Natural killer cell (primary cell): ENCODE measurements around the gene BNIPL. TPM values are rescaled to one million over a fixed set of nuclear protein-coding genes. Genes with fewer than 3 reads are reported as not detected.

Source experiments
- ATAC-seq, 3 donors: fragments of 150-1000 bp in 2 of 3; fragments of 200-7000 bp in 1 of 3; cut with Tn5 transposase; 1 replicate in 1 of 3; 2 replicates in 2 of 3; pipeline ENCODE4 v1.10.0; 2021; ENCODE audit warnings: mild to moderate bottlenecking in 2 of 3, moderate library complexity in 2 of 3
- DNase-seq, 2 donors: peaks; one replicate each; pipeline versions ENCODE4 v3.0.0 to v3.0.0-alpha.2; 2013 to 2021; ENCODE audit warnings: mixed read lengths in 1 of 2
- H3K27ac ChIP-seq: one replicate; pipeline ENCODE4 v1.5.1; 2013; ENCODE audit warnings: mild to moderate bottlenecking, low read length
- H3K27me3 ChIP-seq: one replicate; pipeline ENCODE4 v1.6.1; 2013; ENCODE audit warnings: low read length; ENCODE audit not compliant: control insufficient read depth, insufficient read depth
- H3K36me3 ChIP-seq: one replicate; pipeline ENCODE4 v1.6.1; 2013; ENCODE audit warnings: low read length; ENCODE audit not compliant: control insufficient read depth, insufficient read depth
- H3K4me1 ChIP-seq: one replicate; pipeline ENCODE4 v1.6.1; 2013; ENCODE audit warnings: low read length; ENCODE audit not compliant: control insufficient read depth, insufficient read depth
- H3K4me3 ChIP-seq: one replicate; pipeline ENCODE4 v1.5.1; 2013; ENCODE audit warnings: low read length
- H3K9me3 ChIP-seq: one replicate; pipeline ENCODE4 v1.6.1; 2013; ENCODE audit warnings: low read length; ENCODE audit not compliant: control insufficient read depth, insufficient read depth
- H3K27ac Mint-ChIP-seq, 2 donors: one replicate each; pipeline ENCODE4 v1.8.0; 2022; ENCODE audit warnings: mild to moderate bottlenecking in 2 of 2, mixed read lengths in 2 of 2, moderate library complexity in 1 of 2
- H3K27me3 Mint-ChIP-seq, 2 donors: one replicate each; pipeline ENCODE4 v1.8.0; 2022; ENCODE audit warnings: low read depth in 2 of 2, mixed read lengths in 2 of 2
- H3K36me3 Mint-ChIP-seq: one replicate; pipeline ENCODE4 v1.8.0; 2022; ENCODE audit warnings: mixed read lengths
- H3K4me1 Mint-ChIP-seq, 2 donors: one replicate each; pipeline ENCODE4 v1.8.0; 2022; ENCODE audit warnings: mixed read lengths in 2 of 2
- H3K4me3 Mint-ChIP-seq: one replicate; pipeline ENCODE4 v1.8.0; 2022; ENCODE audit warnings: mild to moderate bottlenecking, moderate library complexity, mixed read lengths
- H3K9me3 Mint-ChIP-seq, 2 donors: one replicate each; pipeline ENCODE4 v1.8.0; 2022; ENCODE audit warnings: mixed read lengths in 2 of 2
- WGBS: methylation state at CpG from one replicate; pipeline ENCODE4 v1.1.7; 2013; ENCODE audit warnings: missing lambda C conversion rate; ENCODE audit not compliant: insufficient coverage; 5-methylcytosine and 5-hydroxymethylcytosine counted together
- intact Hi-C: fragments of 100-400 bp; cut with micrococcal nuclease; formaldehyde crosslinking; loops from one replicate; pipeline ENCODE4 v1.14.2; 2022
- total RNA-seq, 4 donors: library from RNA; stranded (reverse); fragments of 120-200 nt in 1 of 4; gene quantifications; one replicate each; pipeline versions ENCODE4 v1.2.3 to v1.2.4, GENCODE V29; 2013 to 2022
- TF ChIP-seq, protein P1 (sequence below): fragments of 200-600 bp; IDR thresholded peaks from one replicate; pipeline ENCODE4 v1.8.0; 2022; ENCODE audit warnings: antibody characterized with exemption

BNIPL gene
- total RNA-seq, 3 donors from 2014 or later (not counting 1 experiment from before 2014, with no cell fraction given), result 0.28 to 0.39 (median 0.33) TPM

DNA sequence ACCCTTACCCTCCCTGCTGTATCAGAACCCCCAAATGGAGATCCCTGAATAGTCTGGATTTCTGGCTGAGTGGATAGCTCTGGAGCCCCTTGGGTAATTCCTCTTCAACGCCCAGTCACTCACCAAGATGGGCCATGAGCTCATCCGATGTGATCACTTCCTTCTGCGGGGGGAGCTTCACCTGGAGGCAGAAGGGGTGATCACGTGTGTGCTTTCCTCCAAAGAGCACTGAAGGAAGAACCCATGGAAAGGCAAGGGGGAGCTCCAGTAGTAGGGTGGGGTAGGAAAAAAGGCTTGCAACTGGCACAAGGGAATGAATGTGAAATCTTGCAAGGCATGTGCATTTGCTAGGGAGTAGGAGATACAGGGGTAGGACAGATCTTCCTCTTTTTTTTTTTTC lies 34.8 kb upstream of the BNIPL start:
- Histone ChIP-seq H3K27ac (no peak overlapping the region), H3K4me3 (no peak overlapping the region), H3K9me3 (no peaks in the 10 kb centered on the region), H3K36me3 (peaks cover 12% of the 10 kb centered on the region), H3K4me1 (peaks cover 39% of the 10 kb centered on the region), H3K27me3 (no peaks in the 10 kb centered on the region)
- no peaks in the 10 kb centered on the region for H3K27me3 Mint-ChIP-seq
- no peak overlapping the region for H3K4me3 Mint-ChIP-seq
- peaks cover 16 to 26% of the 10 kb centered on the region in 2 donors for H3K4me1 Mint-ChIP-seq
- no peaks in the 10 kb centered on the region for H3K36me3 Mint-ChIP-seq
- ATAC-seq (peak in 1 of 3 donors; percentile 37), DNase-seq (no peak)
- intact Hi-C loops, result no loop called here
- 92% methylated on average over 4 of the region's 4 CpGs for WGBS
- TF ChIP-seq, protein P1, sequence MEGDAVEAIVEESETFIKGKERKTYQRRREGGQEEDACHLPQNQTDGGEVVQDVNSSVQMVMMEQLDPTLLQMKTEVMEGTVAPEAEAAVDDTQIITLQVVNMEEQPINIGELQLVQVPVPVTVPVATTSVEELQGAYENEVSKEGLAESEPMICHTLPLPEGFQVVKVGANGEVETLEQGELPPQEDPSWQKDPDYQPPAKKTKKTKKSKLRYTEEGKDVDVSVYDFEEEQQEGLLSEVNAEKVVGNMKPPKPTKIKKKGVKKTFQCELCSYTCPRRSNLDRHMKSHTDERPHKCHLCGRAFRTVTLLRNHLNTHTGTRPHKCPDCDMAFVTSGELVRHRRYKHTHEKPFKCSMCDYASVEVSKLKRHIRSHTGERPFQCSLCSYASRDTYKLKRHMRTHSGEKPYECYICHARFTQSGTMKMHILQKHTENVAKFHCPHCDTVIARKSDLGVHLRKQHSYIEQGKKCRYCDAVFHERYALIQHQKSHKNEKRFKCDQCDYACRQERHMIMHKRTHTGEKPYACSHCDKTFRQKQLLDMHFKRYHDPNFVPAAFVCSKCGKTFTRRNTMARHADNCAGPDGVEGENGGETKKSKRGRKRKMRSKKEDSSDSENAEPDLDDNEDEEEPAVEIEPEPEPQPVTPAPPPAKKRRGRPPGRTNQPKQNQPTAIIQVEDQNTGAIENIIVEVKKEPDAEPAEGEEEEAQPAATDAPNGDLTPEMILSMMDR, result no peak
- H3K27ac Mint-ChIP-seq, result no peak overlapping the region
- no peaks in the 10 kb centered on the region for H3K9me3 Mint-ChIP-seq

DNA sequence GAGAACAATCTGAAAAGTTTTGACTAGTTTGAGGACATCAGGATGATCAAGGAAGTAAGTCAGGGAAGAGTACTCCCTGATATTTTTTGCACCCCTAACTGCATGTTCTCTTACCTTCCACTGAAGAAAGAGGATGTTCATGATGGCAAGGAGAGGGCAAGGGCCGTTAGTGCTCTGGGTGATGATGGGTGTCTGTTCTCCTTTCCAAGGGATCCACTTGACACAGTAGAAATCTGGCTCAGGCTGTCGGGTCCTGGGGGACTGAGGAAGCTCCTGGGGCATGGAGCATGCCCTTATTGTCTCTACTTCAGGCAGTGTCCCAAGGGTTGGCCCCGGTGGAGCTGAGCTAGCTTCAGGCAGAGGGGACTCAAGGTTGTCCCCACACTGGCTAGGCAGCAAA lies 34.3 kb upstream of the BNIPL start:
- intact Hi-C loops, result no loop called here
- Mint-ChIP-seq H3K36me3 (no peaks in the 10 kb centered on the region), H3K9me3 (no peaks in the 10 kb centered on the region), H3K4me3 (no peak overlapping the region), H3K27ac (no peak overlapping the region), H3K27me3 (no peaks in the 10 kb centered on the region), H3K4me1 (peaks cover 20 to 30% of the 10 kb centered on the region in 2 donors)
- 86% methylated on average over 3 of the region's 3 CpGs for WGBS
- Histone ChIP-seq H3K4me1 (peaks cover 43% of the 10 kb centered on the region), H3K36me3 (peaks cover 12% of the 10 kb centered on the region), H3K9me3 (no peaks in the 10 kb centered on the region), H3K27me3 (no peaks in the 10 kb centered on the region), H3K27ac (no peak overlapping the region), H3K4me3 (no peak overlapping the region)
- ATAC-seq (no peak), DNase-seq (no peak)
- TF ChIP-seq, protein P1, result no peak

DNA sequence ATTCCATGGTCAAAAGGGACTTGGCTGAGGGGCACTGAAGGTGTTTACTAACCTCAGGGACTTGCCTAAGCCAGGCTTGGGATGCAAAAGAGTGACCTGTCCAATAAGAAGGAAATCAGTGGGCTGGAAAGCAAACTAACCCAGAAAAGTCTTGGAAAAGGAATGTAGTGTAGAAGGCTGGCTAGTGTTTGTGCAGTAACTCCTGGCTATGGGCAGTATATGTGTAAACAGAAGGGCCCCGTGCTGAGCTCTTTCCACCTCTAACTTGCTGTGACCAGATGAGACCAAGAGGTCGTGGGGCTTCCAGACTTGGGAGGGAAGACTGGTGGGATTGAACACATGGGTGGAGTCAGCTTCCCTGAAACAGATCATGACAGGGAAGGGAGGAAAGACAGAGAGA lies 33.8 kb upstream of the BNIPL start:
- Mint-ChIP-seq H3K4me1 (peaks cover 26 to 36% of the 10 kb centered on the region in 2 donors), H3K4me3 (no peak overlapping the region), H3K36me3 (no peaks in the 10 kb centered on the region), H3K27ac (peak overlapping the region in 1 of 2 donors; percentile 69), H3K27me3 (no peaks in the 10 kb centered on the region), H3K9me3 (no peaks in the 10 kb centered on the region)
- 84% methylated on average over 2 of the region's 2 CpGs for WGBS
- Histone ChIP-seq H3K4me3 (no peak overlapping the region), H3K27me3 (no peaks in the 10 kb centered on the region), H3K4me1 (peaks cover 49% of the 10 kb centered on the region), H3K9me3 (no peaks in the 10 kb centered on the region), H3K36me3 (peaks cover 9% of the 10 kb centered on the region), H3K27ac (no peak overlapping the region)
- TF ChIP-seq, protein P1, result no peak
- intact Hi-C loops, result no loop called here
- DNase-seq (no peak), ATAC-seq (no peak)

DNA sequence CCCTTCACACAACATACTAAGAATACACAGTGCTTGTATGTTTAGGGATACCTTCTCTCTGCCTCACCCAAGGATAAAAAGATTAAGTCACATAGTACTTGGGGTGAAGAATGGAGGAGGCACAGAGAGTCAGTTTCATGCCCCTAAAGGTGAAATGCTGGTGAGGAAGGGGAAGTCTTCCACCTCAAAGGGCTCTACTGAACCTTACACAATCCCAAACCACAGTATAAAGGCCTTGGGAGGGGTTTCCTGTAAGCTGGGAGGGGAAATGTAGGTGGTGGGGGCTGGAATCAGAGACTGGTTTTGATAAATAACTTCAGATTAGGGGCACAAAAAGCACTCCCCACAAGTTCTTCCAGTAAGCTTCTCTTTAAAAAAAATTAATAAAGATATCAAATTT lies 33.2 kb upstream of the BNIPL start:
- Mint-ChIP-seq H3K4me3 (no peak overlapping the region), H3K9me3 (no peaks in the 10 kb centered on the region), H3K27ac (peak overlapping the region in 1 of 2 donors; percentile 69), H3K4me1 (peaks cover 31 to 42% of the 10 kb centered on the region in 2 donors), H3K36me3 (no peaks in the 10 kb centered on the region), H3K27me3 (no peaks in the 10 kb centered on the region)
- Histone ChIP-seq H3K27ac (no peak overlapping the region), H3K4me3 (no peak overlapping the region), H3K4me1 (peaks cover 52% of the 10 kb centered on the region), H3K27me3 (no peaks in the 10 kb centered on the region), H3K9me3 (no peaks in the 10 kb centered on the region), H3K36me3 (peaks cover 5% of the 10 kb centered on the region)
- intact Hi-C loops, result no loop called here
- ATAC-seq, result no peak
- peak in 1 of 2 donors; percentile 48 for DNase-seq
- TF ChIP-seq, protein P1, result no peak
